Keratinocyte (primary cell): Measurements from ENCODE around the gene KDM8. TPM values are rescaled to one million over a fixed set of nuclear protein-coding genes. Genes with fewer than 3 reads are reported as not detected.

Experiments used
- DNase-seq: peaks from one replicate; pipeline ENCODE4 v3.0.0-alpha.2; 2011; ENCODE audit warnings: low read depth, missing footprints, low spot score
- FAIRE-seq: peaks from 2 replicates; lab custom pipeline; 2011; peaks lifted over from hg19 to GRCh38; lab: Jason Lieb, UNC
- H2AFZ ChIP-seq: 2 replicates; pipeline ENCODE4 v1.6.0; 2012; ENCODE audit warnings: low read length, control low read depth, inconsistent platforms; ENCODE audit not compliant: control insufficient read depth
- H3K27ac ChIP-seq: 2 replicates; pipeline ENCODE4 v1.5.1; 2011; ENCODE audit warnings: low read length; ENCODE audit not compliant: control insufficient read depth, insufficient read depth
- H3K27me3 ChIP-seq: 3 replicates; pipeline ENCODE4 v1.6.0; 2011; ENCODE audit warnings: low read length; ENCODE audit not compliant: control insufficient read depth, insufficient read depth; ENCODE audit errors: extremely low read depth
- H3K36me3 ChIP-seq, 2 experiments: 2 replicates in 1 of 2; 3 replicates in 1 of 2; pipeline ENCODE4 v1.5.1; 2011; ENCODE audit warnings: low read length in 2 of 2, mild to moderate bottlenecking in 1 of 2; ENCODE audit not compliant: control insufficient read depth in 2 of 2, insufficient read depth in 2 of 2; ENCODE audit errors: extremely low read depth in 1 of 2
- H3K4me1 ChIP-seq: 3 replicates; pipeline ENCODE4 v1.5.1; 2011; ENCODE audit warnings: low read length; ENCODE audit not compliant: control insufficient read depth, insufficient read depth; ENCODE audit errors: extremely low read depth
- H3K4me2 ChIP-seq: 3 replicates; pipeline ENCODE4 v1.6.0; 2011; ENCODE audit warnings: low read depth, low read length; ENCODE audit not compliant: control insufficient read depth, insufficient read depth; ENCODE audit errors: extremely low read depth
- H3K4me3 ChIP-seq, 3 experiments: fragments of 200-600 bp in 1 of 3; sonication (generic) in 1 of 3; 2 replicates in 2 of 3; 3 replicates in 1 of 3; pipeline ENCODE4 v1.5.1; 2011 to 2016; ENCODE audit warnings: low read length in 3 of 3, mild to moderate bottlenecking in 3 of 3, control low read depth in 2 of 3, inconsistent platforms in 1 of 3, low read depth in 1 of 3, mixed read lengths in 1 of 3, mixed run types in 1 of 3, moderate library complexity in 1 of 3; ENCODE audit not compliant: control insufficient read depth in 2 of 3, insufficient read depth in 2 of 3; ENCODE audit errors: extremely low read depth in 1 of 3
- H3K79me2 ChIP-seq: 2 replicates; pipeline ENCODE4 v1.6.0; 2012; ENCODE audit warnings: low read length; ENCODE audit not compliant: control insufficient read depth, insufficient read depth
- H3K9ac ChIP-seq: 3 replicates; pipeline ENCODE4 v1.6.0; 2011; ENCODE audit warnings: low read length; ENCODE audit not compliant: control insufficient read depth, insufficient read depth; ENCODE audit errors: extremely low read depth
- H3K9me1 ChIP-seq: 3 replicates; pipeline ENCODE4 v1.6.0; 2011; ENCODE audit warnings: low read length; ENCODE audit not compliant: control insufficient read depth, insufficient read depth; ENCODE audit errors: extremely low read depth
- H3K9me3 ChIP-seq: 2 replicates; pipeline ENCODE4 v1.5.1; 2012; ENCODE audit warnings: low read depth, low read length; ENCODE audit not compliant: control insufficient read depth
- H4K20me1 ChIP-seq: 3 replicates; pipeline ENCODE4 v1.6.0; 2011; ENCODE audit warnings: low read length; ENCODE audit not compliant: control insufficient read depth, insufficient read depth; ENCODE audit errors: extremely low read depth
- CTCF ChIP-seq, 3 experiments: IDR thresholded peaks in 1 of 3; conservative IDR thresholded peaks in 1 of 3; optimal IDR thresholded peaks in 1 of 3; 2 replicates in 2 of 3; 3 replicates in 1 of 3; pipeline versions ENCODE3 to v1.5.1; 2011; ENCODE audit warnings: low read length in 3 of 3, mild to moderate bottlenecking in 3 of 3, moderate library complexity in 2 of 3, control low read depth in 1 of 3, inconsistent platforms in 1 of 3; ENCODE audit not compliant: insufficient read depth in 2 of 3; ENCODE audit errors: extremely low read depth in 1 of 3
- EZH2 ChIP-seq: IDR thresholded peaks from one replicate; pipeline ENCODE4 v1.6.1; 2012; ENCODE audit warnings: inconsistent platforms, mild to moderate bottlenecking, low read length, moderate library complexity
- dilution Hi-C: fragments of 300-500 bp; cut with MboI; formaldehyde crosslinking; loops from one replicate; pipeline ENCODE4 v1.7.0; 2020; ENCODE audit warnings: low sequenced_read_pairs; ENCODE audit not compliant: extremely low pct_ligation_motif_present
- polyA plus RNA-seq, 5 experiments: library from polyadenylated mRNA; depleted of rRNA in 3 of 5; stranded (reverse) in 3 of 5; stranded (forward) in 1 of 5; unstranded in 1 of 5; fragments of >200 nt; gene quantifications; 1 replicate in 1 of 5; 2 replicates in 3 of 5; 3 replicates in 1 of 5; pipeline versions ENCODE4 v1.2.1 to v1.2.3, GENCODE V29; 2011 to 2012; ENCODE audit warnings: missing spikeins in 2 of 5, low read depth in 1 of 5, low replicate concordance in 1 of 5

Gene KDM8
- polyA plus RNA-seq, 1 donor (not counting 4 experiments of a cell fraction or from before 2014, with no cell fraction given), result 1.5 TPM

- no peaks in the 10 kb centered on the region for H3K79me2 ChIP-seq
These were observed 35.3 kb downstream of the KDM8 start for GRCh38 chr16:27238591-27238990.

GRCh38 chr16:27239026-27239425 lies 35.7 kb downstream of the KDM8 start:
- H3K36me3 ChIP-seq, result peaks cover 4 to 10% of the 10 kb centered on the region in 2 experiments
- no peaks in the 10 kb centered on the region for H4K20me1 ChIP-seq
- no peak overlapping the region for H3K27ac ChIP-seq
- no peak overlapping the region for H2AFZ ChIP-seq
- no peak for TF ChIP-seq EZH2
- FAIRE-seq, result no peak
- no peaks in the 10 kb centered on the region for H3K9me1 ChIP-seq
- no peak overlapping the region for H3K4me3 ChIP-seq
- H3K4me2 ChIP-seq, result no peak overlapping the region
- peaks cover 1% of the 10 kb centered on the region for H3K79me2 ChIP-seq
- H3K9ac ChIP-seq, result no peak overlapping the region
- H3K27me3 ChIP-seq, result no peaks in the 10 kb centered on the region
- no peak for DNase-seq
- peaks cover 15% of the 10 kb centered on the region for H3K4me1 ChIP-seq
- dilution Hi-C loops, result no loop called here
- no peaks in the 10 kb centered on the region for H3K9me3 ChIP-seq

More at GRCh38 chr16:27238591-27238990, 35.3 kb downstream of the KDM8 start:
- Histone ChIP-seq H2AFZ (no peak overlapping the region), H3K4me1 (peaks cover 15% of the 10 kb centered on the region), H3K4me3 (no peak overlapping the region), H4K20me1 (no peaks in the 10 kb centered on the region), H3K9me1 (no peaks in the 10 kb centered on the region), H3K9ac (no peak overlapping the region), H3K4me2 (no peak overlapping the region), H3K9me3 (no peaks in the 10 kb centered on the region), H3K27me3 (no peaks in the 10 kb centered on the region), H3K36me3 (peaks cover 8 to 13% of the 10 kb centered on the region in 2 experiments), H3K27ac (no peak overlapping the region)
- dilution Hi-C loops, result no loop called here
- TF ChIP-seq CTCF (optimal IDR thresholded peaks at IDR 0.05 in 1 of 3, IDR thresholded peaks at IDR 0.05 in 1 of 3, conservative IDR thresholded peaks at IDR 0.05 in 1 of 3; ENCODE audit: extremely low read depth in 1 of 3, insufficient read depth in 2 of 3, low read length in 3 of 3) (no peak), EZH2 (no peak)
- no peak for DNase-seq
- no peak for FAIRE-seq
